Measurements from ENCODE around the gene TLR7.

DNA sequence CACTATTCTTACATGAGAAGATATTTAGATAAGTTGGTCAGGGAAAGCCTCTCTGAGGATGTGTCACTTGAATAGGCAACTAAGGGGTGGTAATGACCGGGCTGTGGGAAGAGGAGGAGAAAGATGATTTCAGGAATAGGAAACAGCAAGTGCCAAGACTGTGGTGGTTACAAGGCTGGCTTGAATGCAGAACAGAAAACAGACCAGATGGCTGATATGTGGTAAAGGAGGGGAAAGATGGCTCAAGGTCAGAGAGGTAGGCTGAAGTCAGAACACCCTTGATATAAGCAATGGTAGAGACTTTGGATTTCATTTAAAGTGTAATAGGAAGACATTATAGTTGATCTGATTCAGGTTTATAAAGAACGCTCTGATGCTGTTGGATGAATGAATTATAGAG is 15.0 kb downstream of the TLR7 start:
- TF ChIP-seq, protein P1, sequence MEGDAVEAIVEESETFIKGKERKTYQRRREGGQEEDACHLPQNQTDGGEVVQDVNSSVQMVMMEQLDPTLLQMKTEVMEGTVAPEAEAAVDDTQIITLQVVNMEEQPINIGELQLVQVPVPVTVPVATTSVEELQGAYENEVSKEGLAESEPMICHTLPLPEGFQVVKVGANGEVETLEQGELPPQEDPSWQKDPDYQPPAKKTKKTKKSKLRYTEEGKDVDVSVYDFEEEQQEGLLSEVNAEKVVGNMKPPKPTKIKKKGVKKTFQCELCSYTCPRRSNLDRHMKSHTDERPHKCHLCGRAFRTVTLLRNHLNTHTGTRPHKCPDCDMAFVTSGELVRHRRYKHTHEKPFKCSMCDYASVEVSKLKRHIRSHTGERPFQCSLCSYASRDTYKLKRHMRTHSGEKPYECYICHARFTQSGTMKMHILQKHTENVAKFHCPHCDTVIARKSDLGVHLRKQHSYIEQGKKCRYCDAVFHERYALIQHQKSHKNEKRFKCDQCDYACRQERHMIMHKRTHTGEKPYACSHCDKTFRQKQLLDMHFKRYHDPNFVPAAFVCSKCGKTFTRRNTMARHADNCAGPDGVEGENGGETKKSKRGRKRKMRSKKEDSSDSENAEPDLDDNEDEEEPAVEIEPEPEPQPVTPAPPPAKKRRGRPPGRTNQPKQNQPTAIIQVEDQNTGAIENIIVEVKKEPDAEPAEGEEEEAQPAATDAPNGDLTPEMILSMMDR (conservative IDR thresholded peaks at IDR 0.05 in 1 of 2, IDR thresholded peaks at IDR 0.05 in 1 of 2; ENCODE audit: extremely low read depth in 1 of 2, insufficient read depth in 1 of 2, low read depth in 1 of 2, low read length in 2 of 2), result no peak
- TF ChIP-seq EZH2 (IDR thresholded peaks at IDR 0.05; ENCODE audit: borderline replicate concordance, low read length), result no peak

Data from mammary epithelial cell (primary cell).